ENCODE data around the gene EDARADD. TPM values are rescaled to one million over a fixed set of nuclear protein-coding genes. Genes with fewer than 3 reads are reported as not detected.

EDARADD gene
- total RNA-seq, 2 experiments from 2014 or later, result not detected

- no peak overlapping the region for H3K4me3 ChIP-seq (ENCODE audit: low read depth, low read length, poor library complexity, severe bottlenecking)
- BruUV-seq (replicated peaks), result no TSS peak
- no peaks in the 10 kb centered on the region for H3K79me2 ChIP-seq (ENCODE audit: insufficient read depth, low read depth, low read length)
- no peaks in the 10 kb centered on the region for H3K9me2 ChIP-seq (ENCODE audit: insufficient read depth, low read length)
- no peak for TF ChIP-seq EZH2phosphoT487 (IDR thresholded peaks at IDR 0.05; ENCODE audit: borderline replicate concordance, low read depth, low read length)
- TF ChIP-seq CTCF (conservative IDR thresholded peaks at IDR 0.05; ENCODE audit: low read length), result no peak
- H3K36me3 ChIP-seq (ENCODE audit: insufficient read depth, low read length), result no peaks in the 10 kb centered on the region
- H3K4me1 ChIP-seq (ENCODE audit: insufficient read depth, low read length, poor library complexity, severe bottlenecking), result no peaks in the 10 kb centered on the region
- intact Hi-C loops (cut with micrococcal nuclease; ENCODE audit: unreplicated experiment), result no loop called here
- ChIA-PET CTCF (ENCODE audit: unreplicated experiment) (no interaction called here), POLR2A (interaction anchor here (0.7 kb wide), 1 partner anchor 368 kb away, joined by 3 read pairs; no protein-coding TSS in a partner anchor)
- no peak overlapping the region for H3K27ac ChIP-seq (ENCODE audit: low read depth, low read length, poor library complexity, severe bottlenecking)
- DNase-seq (ENCODE audit: low spot score), result no peak
- no peaks in the 10 kb centered on the region for H3K9me3 ChIP-seq (ENCODE audit: low read length)
- H4K20me1 ChIP-seq (ENCODE audit: insufficient read depth, low read length), result no peaks in the 10 kb centered on the region
- H2AFZ ChIP-seq (ENCODE audit: low read length), result no peak overlapping the region
- no peak overlapping the region for H3K4me2 ChIP-seq (ENCODE audit: low read length)
Measured at GRCh38 chr1:236497908-236498307, 103.8 kb downstream of the EDARADD start.

GRCh38 chr1:236501093-236501492, 107.0 kb downstream of the EDARADD start:
- Histone ChIP-seq H3K9me2 (ENCODE audit: insufficient read depth, low read length) (no peaks in the 10 kb centered on the region), H3K9me3 (ENCODE audit: low read length) (no peaks in the 10 kb centered on the region), H3K4me2 (ENCODE audit: low read length) (no peak overlapping the region), H2AFZ (ENCODE audit: low read length) (no peak overlapping the region), H3K4me1 (ENCODE audit: insufficient read depth, low read length, poor library complexity, severe bottlenecking) (no peaks in the 10 kb centered on the region), H3K36me3 (ENCODE audit: insufficient read depth, low read length) (no peaks in the 10 kb centered on the region), H3K79me2 (ENCODE audit: insufficient read depth, low read depth, low read length) (no peaks in the 10 kb centered on the region), H3K27ac (ENCODE audit: low read depth, low read length, poor library complexity, severe bottlenecking) (no peak overlapping the region), H4K20me1 (ENCODE audit: insufficient read depth, low read length) (no peaks in the 10 kb centered on the region), H3K4me3 (ENCODE audit: low read depth, low read length, poor library complexity, severe bottlenecking) (no peak overlapping the region)
- no peak for DNase-seq (ENCODE audit: low spot score)
- TF ChIP-seq EZH2phosphoT487 (IDR thresholded peaks at IDR 0.05; ENCODE audit: borderline replicate concordance, low read depth, low read length), result no peak
- POLR2A ChIA-PET, result no interaction called here
- intact Hi-C loops (cut with micrococcal nuclease; ENCODE audit: unreplicated experiment), result no loop called here
- BruUV-seq (replicated peaks), result no TSS peak
- CTCF ChIA-PET (ENCODE audit: unreplicated experiment), result no interaction called here

- Histone ChIP-seq H3K4me2 (ENCODE audit: low read length) (no peak overlapping the region), H3K4me3 (ENCODE audit: low read depth, low read length, poor library complexity, severe bottlenecking) (no peak overlapping the region), H2AFZ (ENCODE audit: low read length) (no peak overlapping the region), H3K9me3 (ENCODE audit: low read length) (no peaks in the 10 kb centered on the region), H4K20me1 (ENCODE audit: insufficient read depth, low read length) (no peaks in the 10 kb centered on the region), H3K9me2 (ENCODE audit: insufficient read depth, low read length) (no peaks in the 10 kb centered on the region), H3K36me3 (ENCODE audit: insufficient read depth, low read length) (no peaks in the 10 kb centered on the region), H3K4me1 (ENCODE audit: insufficient read depth, low read length, poor library complexity, severe bottlenecking) (no peaks in the 10 kb centered on the region), H3K27ac (ENCODE audit: low read depth, low read length, poor library complexity, severe bottlenecking) (no peak overlapping the region), H3K79me2 (ENCODE audit: insufficient read depth, low read depth, low read length) (no peaks in the 10 kb centered on the region)
- ChIA-PET CTCF (ENCODE audit: unreplicated experiment) (no interaction called here), POLR2A (interaction anchor here (0.6 kb wide), 1 partner anchor 117 kb away, joined by 10 read pairs; no protein-coding TSS in a partner anchor)
- BruUV-seq (replicated peaks), result no TSS peak
- DNase-seq (ENCODE audit: low spot score), result no peak
- intact Hi-C loops (cut with micrococcal nuclease; ENCODE audit: unreplicated experiment), result no loop called here
- no peak for TF ChIP-seq CTCF (conservative IDR thresholded peaks at IDR 0.05; ENCODE audit: low read length)
- TF ChIP-seq EZH2phosphoT487 (IDR thresholded peaks at IDR 0.05; ENCODE audit: borderline replicate concordance, low read depth, low read length), result no peak
Measured at GRCh38 chr1:236502579-236502971, 108.5 kb downstream of the EDARADD start.
